Suprapubic skin (tissue), 4 donors: ENCODE data around the gene MAST4.

ENCODE experiments used
- CTCF ChIP-seq, 2 donors: fragments of 200-600 bp in 1 of 2; fragments of 450-650 bp in 1 of 2; sonication (generic) in 1 of 2; IDR thresholded peaks; one replicate each; pipeline ENCODE4 v1.5.1; 2016 to 2019; ENCODE audit warnings: antibody characterized with exemption in 2 of 2, mild to moderate bottlenecking in 1 of 2, moderate library complexity in 1 of 2
- EP300 ChIP-seq: sonication (generic); formaldehyde crosslinking; IDR thresholded peaks from one replicate; pipeline ENCODE4 v1.6.1; 2017; ENCODE audit warnings: antibody characterized with exemption
- POLR2A ChIP-seq, 2 donors: fragments of 450-650 bp; IDR thresholded peaks; one replicate each; pipeline ENCODE4 v1.6.1; 2017; ENCODE audit warnings: antibody characterized with exemption in 2 of 2, mild to moderate bottlenecking in 2 of 2, moderate library complexity in 2 of 2
- POLR2AphosphoS5 ChIP-seq, 3 donors: sonication (generic); formaldehyde crosslinking; IDR thresholded peaks; one replicate each; pipeline ENCODE4 v1.6.1; 2017; ENCODE audit warnings: antibody characterized with exemption in 3 of 3

- TF ChIP-seq CTCF (IDR thresholded peaks at IDR 0.05) (no peak), POLR2A (IDR thresholded peaks at IDR 0.05) (no peak), POLR2AphosphoS5 (IDR thresholded peaks at IDR 0.05) (no peak), EP300 (no peak)
Measured at GRCh38 chr5:66637994-66638393, 41.8 kb downstream of the MAST4 start.
